K562 (cell line): ENCODE measurements around the gene RPS6KL1. TPM values are rescaled to one million over a fixed set of nuclear protein-coding genes. Genes with fewer than 3 reads are reported as not detected.

Experiments
- ATAC-seq: fragments of 200-7000 bp; cut with Tn5 transposase; 3 replicates; pipeline ENCODE4 v1.9.1; 2020; ENCODE audit warnings: moderate library complexity
- BruUV-seq: library from RNA; stranded (reverse); fragments of 400-500 nt; replicated peaks from 2 replicates; lab custom pipeline; 2021; lab: Mats Ljungman, UMichigan
- CTCF ChIA-PET: fragments of 300-600 bp; formaldehyde crosslinking; extraction: SDS; loops from one replicate; lab custom pipeline; 2021; ENCODE audit warnings: low intra/inter-chr PET ratio; lab: Yijun Ruan, JAX
- POLR2A ChIA-PET: fragments of 300-600, 350-650 bp; sonication (Branson Sonifier 250); formaldehyde crosslinking; extraction: SDS; loops from one replicate; lab custom pipeline; 2021; ENCODE audit warnings: antibody characterized with exemption, inconsistent platforms; lab: Yijun Ruan, JAX
- DNase-seq, 4 experiments: peaks; one replicate each; pipeline versions ENCODE4 v3.0.0 to v3.0.0-alpha.2; 2011 to 2018; ENCODE audit warnings: low spot score in 3 of 4, mixed read lengths in 3 of 4; ENCODE audit errors: extremely low read depth in 1 of 4
- FAIRE-seq: peaks from 2 replicates; lab custom pipeline; 2011; peaks lifted over from hg19 to GRCh38; lab: Jason Lieb, UNC
- H2AFZ ChIP-seq: 2 replicates; pipeline ENCODE4 v1.6.0; 2011; ENCODE audit warnings: low read depth, low read length, control low read depth, inconsistent platforms
- H3K27ac ChIP-seq: fragments of 200-600 bp; 3 replicates; pipeline ENCODE4 v1.8.0; 2011; ENCODE audit warnings: low read depth, mild to moderate bottlenecking, control low read depth, inconsistent platforms, low read length, moderate library complexity, mixed read lengths; ENCODE audit errors: extremely low read depth
- H3K27me3 ChIP-seq, 2 experiments: fragments of 300-600 bp in 1 of 2; 2 replicates in 1 of 2; 3 replicates in 1 of 2; pipeline versions ENCODE4 v1.6.0 to v1.8.0; 2011; ENCODE audit warnings: inconsistent platforms in 2 of 2, low read length in 2 of 2, mild to moderate bottlenecking in 1 of 2, mixed read lengths in 1 of 2, moderate library complexity in 1 of 2; ENCODE audit not compliant: control insufficient read depth in 2 of 2, insufficient read depth in 2 of 2
- H3K36me3 ChIP-seq: fragments of 300-600 bp; 3 replicates; pipeline ENCODE4 v1.8.0; 2011; ENCODE audit warnings: mild to moderate bottlenecking, low read length, inconsistent platforms; ENCODE audit not compliant: control insufficient read depth, insufficient read depth
- H3K4me1 ChIP-seq, 2 experiments: fragments of 200-600 bp in 1 of 2; replicated peaks in 1 of 2; 2 replicates in 1 of 2; 3 replicates in 1 of 2; pipeline versions ENCODE4 v1.5.1 to v1.8.0; 2011; ENCODE audit warnings: inconsistent platforms in 2 of 2, low read length in 2 of 2, mild to moderate bottlenecking in 1 of 2, mixed read lengths in 1 of 2, moderate library complexity in 1 of 2; ENCODE audit not compliant: control insufficient read depth in 2 of 2, insufficient read depth in 2 of 2
- H3K4me2 ChIP-seq: 2 replicates; pipeline ENCODE4 v1.6.1; 2011; ENCODE audit warnings: low read length, control low read depth, inconsistent platforms, mixed read lengths; ENCODE audit not compliant: insufficient read depth
- H3K4me3 ChIP-seq: fragments of 200-600 bp; sonication (generic), shearing (Covaris generic); 2 replicates; pipeline ENCODE4 v1.5.1; 2016; ENCODE audit warnings: control low read depth, inconsistent platforms
- H3K79me2 ChIP-seq: fragments of 200-600 bp; 3 replicates; pipeline ENCODE4 v1.8.0; 2011; ENCODE audit warnings: low read length, inconsistent platforms; ENCODE audit not compliant: control insufficient read depth, insufficient read depth
- H3K9ac ChIP-seq, 2 experiments: 2 replicates each; pipeline versions ENCODE4 v1.6.0 to v1.6.1; 2011; ENCODE audit warnings: low read depth in 2 of 2, low read length in 2 of 2, control low read depth in 1 of 2, inconsistent platforms in 1 of 2, mild to moderate bottlenecking in 1 of 2, mixed read lengths in 1 of 2; ENCODE audit not compliant: insufficient read depth in 1 of 2
- H3K9me1 ChIP-seq: one replicate; pipeline ENCODE4 v1.6.0; 2011; ENCODE audit warnings: inconsistent platforms, mild to moderate bottlenecking, low read length, moderate library complexity; ENCODE audit not compliant: control insufficient read depth, insufficient read depth
- H3K9me3 ChIP-seq: replicated peaks from 2 replicates; pipeline ENCODE4 v1.5.1; 2011; ENCODE audit warnings: low read depth, low read length, inconsistent platforms; ENCODE audit not compliant: control insufficient read depth, insufficient read depth
- H4K20me1 ChIP-seq: replicated peaks from 2 replicates; pipeline ENCODE4 v1.6.1; 2011; ENCODE audit warnings: low read length, inconsistent platforms, mixed read lengths; ENCODE audit not compliant: control insufficient read depth, insufficient read depth
- DDX20 ChIP-seq: fragments of 450-650 bp; IDR thresholded peaks from 2 replicates; pipeline ENCODE4 v1.6.1; 2016; ENCODE audit warnings: missing genetic modification characterization, low read depth, mild to moderate bottlenecking, missing compliant biosample characterization, moderate library complexity
- EHMT2 ChIP-seq: fragments of 450-650 bp; IDR thresholded peaks from 2 replicates; pipeline ENCODE4 v1.6.1; 2018; ENCODE audit warnings: antibody characterized with exemption
- HEY1 ChIP-seq: fragments of 250-450 bp; sonication (Bioruptor Pico); IDR thresholded peaks from 2 replicates; pipeline ENCODE4 v1.5.0; 2020; ENCODE audit warnings: mild to moderate bottlenecking, moderate library complexity, borderline replicate concordance
- KAT2B ChIP-seq: IDR thresholded peaks from one replicate; pipeline ENCODE4 v1.6.1; 2012; ENCODE audit warnings: low read depth, mild to moderate bottlenecking, control low read depth, inconsistent platforms, low read length, moderate library complexity
- RHOXF2B ChIP-seq: fragments of 250-450 bp; sonication (Bioruptor Pico); conservative IDR thresholded peaks from 2 replicates; pipeline ENCODE4 v1.5.1; 2021
- SMAD4 ChIP-seq: fragments of 250-450 bp; sonication (Bioruptor Pico); conservative IDR thresholded peaks from 2 replicates; pipeline ENCODE4 v1.8.0; 2021; ENCODE audit warnings: inconsistent platforms, mild to moderate bottlenecking, moderate library complexity
- TRIM24 ChIP-seq, 2 experiments: fragments of 450-650 bp; IDR thresholded peaks; 2 replicates each; pipeline ENCODE4 v1.6.1; 2016
- ZNF24 ChIP-seq: fragments of 450-650 bp; IDR thresholded peaks from 2 replicates; pipeline ENCODE4 v1.6.1; 2016
- WGBS: fragments of 100-300 bp; shearing (Covaris generic); methylation state at CpG from one replicate; pipeline ENCODE4 v1.1.6; 2016; ENCODE audit warnings: low coverage, mixed read lengths; ENCODE audit not compliant: insufficient coverage; ENCODE audit errors: missing lambda C conversion rate; 5-methylcytosine and 5-hydroxymethylcytosine counted together
- in situ Hi-C: fragments of 300-500 bp; cut with MboI; formaldehyde crosslinking; loops from 4 replicates; pipeline ENCODE4 v1.15.0; 2018; ENCODE audit warnings: inconsistent platforms, mixed read lengths
- intact Hi-C: fragments of 100-400 bp; cut with micrococcal nuclease; formaldehyde crosslinking; loops from 2 replicates; pipeline ENCODE4 v1.14.2; 2022
- polyA plus RNA-seq, 8 experiments: library from polyadenylated mRNA; depleted of rRNA in 4 of 8; stranded (reverse) in 5 of 8; unstranded in 3 of 8; fragments of >200 nt; fragmentation: Nextera tagmentation in 2 of 8; fragmentation: Illumina TruSeq in 1 of 8; extraction: Ambion mirVana in 2 of 8; extraction: Trizol in 1 of 8; gene quantifications; 2 replicates each; pipeline versions ENCODE4 v1.2.1 to v1.2.3, GENCODE V29; 2011 to 2014; ENCODE audit warnings: inconsistent platforms in 1 of 8, missing spikeins in 1 of 8
- total RNA-seq, 7 experiments: library from RNA; depleted of rRNA in 6 of 7; stranded (reverse); fragments of >200 nt in 6 of 7; fragmentation: Illumina TruSeq in 2 of 7; extraction: Trizol in 2 of 7; gene quantifications; 2 replicates each; pipeline versions ENCODE4 v1.2.1 to v1.2.3, GENCODE V29; 2011 to 2021; ENCODE audit warnings: low replicate concordance in 1 of 7
- TF ChIP-seq, protein P1 (sequence below), 2 experiments: fragments of 450-650 bp; IDR thresholded peaks; 2 replicates each; pipeline ENCODE4 v1.6.1; 2016
- TF ChIP-seq, protein P2 (sequence below), 2 experiments: IDR thresholded peaks in 1 of 2; conservative IDR thresholded peaks in 1 of 2; 2 replicates each; pipeline ENCODE4 v1.6.1; 2016; ENCODE audit warnings: low read depth in 2 of 2, mild to moderate bottlenecking in 1 of 2, missing compliant biosample characterization in 1 of 2, missing genetic modification characterization in 1 of 2, moderate library complexity in 1 of 2
- TF ChIP-seq, protein P3 (sequence below): fragments of 250-450 bp; sonication (Bioruptor Pico); IDR thresholded peaks from 2 replicates; pipeline ENCODE4 v1.8.0; 2022; ENCODE audit warnings: moderate library complexity, mild to moderate bottlenecking, inconsistent platforms
- TF ChIP-seq, protein P4 (sequence below): fragments of 250-450 bp; sonication (Bioruptor Pico); IDR thresholded peaks from 2 replicates; pipeline ENCODE4 v1.5.0; 2022; ENCODE audit warnings: mild to moderate bottlenecking

Gene RPS6KL1
- total and polyA plus RNA-seq, 9 of the 15 experiments (the other 6 are each of a cell fraction or from before 2014, with no cell fraction given): 0.91 to 15.5 (median 8.1) TPM

DNA sequence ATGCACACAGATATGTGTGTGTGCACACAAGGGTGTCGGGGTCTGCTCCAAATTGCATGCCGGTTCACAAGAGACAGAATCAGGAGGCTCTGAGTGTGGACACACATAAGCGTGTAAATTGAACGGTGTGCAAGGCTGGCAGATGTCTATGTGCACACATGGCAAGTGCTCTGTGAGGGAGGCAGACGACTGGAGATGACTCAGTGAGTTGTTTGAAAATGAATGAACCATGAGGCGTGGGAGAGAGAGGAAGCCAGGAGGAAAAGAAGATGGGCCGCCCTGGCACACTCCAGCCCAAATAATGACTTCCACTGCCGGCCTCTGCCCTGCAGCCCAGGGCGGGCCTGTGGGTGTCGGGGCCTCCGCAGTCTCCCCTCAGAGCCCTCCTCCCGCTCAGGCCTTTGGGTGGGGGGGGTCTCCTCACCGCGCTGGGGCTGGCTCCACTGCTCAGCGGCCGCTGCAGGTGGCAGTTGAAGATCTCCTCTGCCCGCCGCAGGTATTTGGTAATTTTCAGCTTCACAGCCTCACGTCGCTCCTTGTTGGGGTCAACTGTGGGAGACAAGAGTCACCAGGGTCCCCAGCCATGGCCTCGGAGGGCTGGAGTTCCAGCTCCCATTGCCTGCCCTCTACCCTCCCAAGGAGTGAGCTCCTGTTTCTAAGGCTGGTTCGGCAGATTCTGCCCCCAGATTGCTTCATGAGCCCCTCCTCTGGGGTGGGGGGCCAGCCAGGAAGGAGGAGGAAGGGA lies 3.5 kb downstream of the RPS6KL1 start (continued):
- TF ChIP-seq, protein P1, sequence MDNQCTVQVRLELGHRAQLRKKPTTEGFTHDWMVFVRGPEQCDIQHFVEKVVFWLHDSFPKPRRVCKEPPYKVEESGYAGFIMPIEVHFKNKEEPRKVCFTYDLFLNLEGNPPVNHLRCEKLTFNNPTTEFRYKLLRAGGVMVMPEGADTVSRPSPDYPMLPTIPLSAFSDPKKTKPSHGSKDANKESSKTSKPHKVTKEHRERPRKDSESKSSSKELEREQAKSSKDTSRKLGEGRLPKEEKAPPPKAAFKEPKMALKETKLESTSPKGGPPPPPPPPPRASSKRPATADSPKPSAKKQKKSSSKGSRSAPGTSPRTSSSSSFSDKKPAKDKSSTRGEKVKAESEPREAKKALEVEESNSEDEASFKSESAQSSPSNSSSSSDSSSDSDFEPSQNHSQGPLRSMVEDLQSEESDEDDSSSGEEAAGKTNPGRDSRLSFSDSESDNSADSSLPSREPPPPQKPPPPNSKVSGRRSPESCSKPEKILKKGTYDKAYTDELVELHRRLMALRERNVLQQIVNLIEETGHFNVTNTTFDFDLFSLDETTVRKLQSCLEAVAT (IDR thresholded peaks at IDR 0.05): no peak
- TF ChIP-seq EHMT2: no peak

DNA sequence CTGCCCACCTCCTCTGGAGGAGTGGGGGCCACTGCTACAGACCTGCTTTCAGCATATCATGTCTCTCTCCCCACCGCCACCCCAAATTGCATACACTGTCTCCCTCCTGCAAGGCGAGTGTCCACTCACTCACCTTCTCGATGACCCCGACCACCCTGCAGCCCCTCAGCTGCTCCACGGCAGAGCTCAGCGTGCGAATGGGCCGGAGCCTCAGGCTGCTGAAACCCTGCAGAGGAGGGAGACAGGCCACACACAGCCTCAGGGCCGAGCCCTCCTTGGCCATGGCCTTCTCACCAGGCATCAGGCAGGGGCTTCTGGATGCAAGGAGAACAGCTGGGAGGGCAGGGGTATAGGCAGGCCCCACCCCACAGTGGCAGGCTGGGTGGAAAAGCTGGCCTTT lies 4.7 kb downstream of the RPS6KL1 start:
- 90% methylated on average over 2 of the region's 9 CpGs for WGBS
- Histone ChIP-seq H3K9me3 (no peaks in the 10 kb centered on the region), H3K4me1 (peaks cover 0 to 19% of the 10 kb centered on the region in 2 experiments; a peak in 3 of 5 replicates), H3K27ac (no peak overlapping the region), H3K27me3 (no peaks in the 10 kb centered on the region), H3K4me2 (no peak overlapping the region), H3K36me3 (no peaks in the 10 kb centered on the region), H4K20me1 (no peaks in the 10 kb centered on the region), H3K4me3 (no peak overlapping the region), H3K9me1 (no peaks in the 10 kb centered on the region), H3K79me2 (no peaks in the 10 kb centered on the region; the same call in 2 of the 3 replicates), H2AFZ (no peak overlapping the region), H3K9ac (no peak overlapping the region)
- in situ Hi-C loops: loop anchor here (10.0 kb wide), 1 partner anchor 156 kb away; no protein-coding TSS in a partner anchor
- FAIRE-seq: no peak
- CTCF ChIA-PET: no interaction called here
- no TSS peak for BruUV-seq
- DNase-seq: no peak
- intact Hi-C loops: loop anchor here (10.0 kb wide), 1 partner anchor 386 kb away; no protein-coding TSS in a partner anchor
- POLR2A ChIA-PET: interaction anchor here (0.7 kb wide), 1 partner anchor 11 kb away, joined by 4 read pairs; no protein-coding TSS in a partner anchor
- ATAC-seq: no peak
- TF ChIP-seq HEY1 (no peak), SMAD4 (CRISPR knock-in tag) (no peak), KAT2B (no peak), RHOXF2B (no peak), TRIM24 (IDR thresholded peaks at IDR 0.05) (no peak), ZNF24 (no peak), DDX20 (tag) (no peak)
- TF ChIP-seq, protein P2, sequence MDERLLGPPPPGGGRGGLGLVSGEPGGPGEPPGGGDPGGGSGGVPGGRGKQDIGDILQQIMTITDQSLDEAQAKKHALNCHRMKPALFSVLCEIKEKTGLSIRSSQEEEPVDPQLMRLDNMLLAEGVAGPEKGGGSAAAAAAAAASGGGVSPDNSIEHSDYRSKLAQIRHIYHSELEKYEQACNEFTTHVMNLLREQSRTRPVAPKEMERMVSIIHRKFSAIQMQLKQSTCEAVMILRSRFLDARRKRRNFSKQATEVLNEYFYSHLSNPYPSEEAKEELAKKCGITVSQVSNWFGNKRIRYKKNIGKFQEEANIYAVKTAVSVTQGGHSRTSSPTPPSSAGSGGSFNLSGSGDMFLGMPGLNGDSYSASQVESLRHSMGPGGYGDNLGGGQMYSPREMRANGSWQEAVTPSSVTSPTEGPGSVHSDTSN (CRISPR knock-in tag; IDR thresholded peaks at IDR 0.05; ENCODE audit: low read depth): no peak
- TF ChIP-seq, protein P2 (tag; conservative IDR thresholded peaks at IDR 0.05; ENCODE audit: low read depth): no peak
- TF ChIP-seq, protein P3, sequence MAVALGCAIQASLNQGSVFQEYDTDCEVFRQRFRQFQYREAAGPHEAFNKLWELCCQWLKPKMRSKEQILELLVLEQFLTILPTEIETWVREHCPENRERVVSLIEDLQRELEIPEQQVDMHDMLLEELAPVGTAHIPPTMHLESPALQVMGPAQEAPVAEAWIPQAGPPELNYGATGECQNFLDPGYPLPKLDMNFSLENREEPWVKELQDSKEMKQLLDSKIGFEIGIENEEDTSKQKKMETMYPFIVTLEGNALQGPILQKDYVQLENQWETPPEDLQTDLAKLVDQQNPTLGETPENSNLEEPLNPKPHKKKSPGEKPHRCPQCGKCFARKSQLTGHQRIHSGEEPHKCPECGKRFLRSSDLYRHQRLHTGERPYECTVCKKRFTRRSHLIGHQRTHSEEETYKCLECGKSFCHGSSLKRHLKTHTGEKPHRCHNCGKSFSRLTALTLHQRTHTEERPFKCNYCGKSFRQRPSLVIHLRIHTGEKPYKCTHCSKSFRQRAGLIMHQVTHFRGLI (CRISPR knock-in tag): no peak
- TF ChIP-seq, protein P4, sequence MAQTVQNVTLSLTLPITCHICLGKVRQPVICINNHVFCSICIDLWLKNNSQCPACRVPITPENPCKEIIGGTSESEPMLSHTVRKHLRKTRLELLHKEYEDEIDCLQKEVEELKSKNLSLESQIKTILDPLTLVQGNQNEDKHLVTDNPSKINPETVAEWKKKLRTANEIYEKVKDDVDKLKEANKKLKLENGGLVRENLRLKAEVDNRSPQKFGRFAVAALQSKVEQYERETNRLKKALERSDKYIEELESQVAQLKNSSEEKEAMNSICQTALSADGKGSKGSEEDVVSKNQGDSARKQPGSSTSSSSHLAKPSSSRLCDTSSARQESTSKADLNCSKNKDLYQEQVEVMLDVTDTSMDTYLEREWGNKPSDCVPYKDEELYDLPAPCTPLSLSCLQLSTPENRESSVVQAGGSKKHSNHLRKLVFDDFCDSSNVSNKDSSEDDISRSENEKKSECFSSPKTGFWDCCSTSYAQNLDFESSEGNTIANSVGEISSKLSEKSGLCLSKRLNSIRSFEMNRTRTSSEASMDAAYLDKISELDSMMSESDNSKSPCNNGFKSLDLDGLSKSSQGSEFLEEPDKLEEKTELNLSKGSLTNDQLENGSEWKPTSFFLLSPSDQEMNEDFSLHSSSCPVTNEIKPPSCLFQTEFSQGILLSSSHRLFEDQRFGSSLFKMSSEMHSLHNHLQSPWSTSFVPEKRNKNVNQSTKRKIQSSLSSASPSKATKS (CRISPR knock-in tag): no peak
